ENCODE data around the gene USP25.

The USP25 gene

DNA sequence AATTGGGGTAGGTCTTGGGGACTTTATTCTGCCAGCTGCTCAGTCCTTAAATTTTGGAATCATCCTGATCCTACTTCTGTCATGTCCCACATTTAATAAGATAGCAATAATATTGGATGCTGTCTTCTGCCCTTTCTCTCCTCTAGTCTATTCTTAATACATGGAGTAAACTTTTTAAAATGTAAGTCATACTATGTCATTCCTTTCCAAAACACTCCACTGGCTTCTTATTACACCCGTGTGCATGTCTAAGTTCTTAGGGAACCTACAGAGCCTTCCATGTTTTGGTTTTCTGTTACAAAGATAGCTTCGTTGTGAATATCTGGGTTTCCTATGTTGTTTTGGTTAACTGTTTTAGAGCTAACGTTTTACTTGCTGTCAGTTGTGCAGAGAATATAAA is 35.1 kb downstream of the USP25 start:
- TF ChIP-seq BACH2 (CRISPR knock-in tag; IDR thresholded peaks at IDR 0.05; ENCODE audit: borderline replicate concordance) = no peak
- no peak for TF ChIP-seq ARNTL (CRISPR knock-in tag; IDR thresholded peaks at IDR 0.05; ENCODE audit: borderline replicate concordance, low read depth)
- TF ChIP-seq ZNF70 (CRISPR knock-in tag; IDR thresholded peaks at IDR 0.05) = no peak
- no peak for TF ChIP-seq SNAI2 (CRISPR knock-in tag; IDR thresholded peaks at IDR 0.05)
- TF ChIP-seq PATZ1 (CRISPR knock-in tag; IDR thresholded peaks at IDR 0.05; ENCODE audit: borderline replicate concordance) = no peak
- no peak for TF ChIP-seq ZFP3 (CRISPR knock-in tag; IDR thresholded peaks at IDR 0.05)
- no peak for ATAC-seq

DNA sequence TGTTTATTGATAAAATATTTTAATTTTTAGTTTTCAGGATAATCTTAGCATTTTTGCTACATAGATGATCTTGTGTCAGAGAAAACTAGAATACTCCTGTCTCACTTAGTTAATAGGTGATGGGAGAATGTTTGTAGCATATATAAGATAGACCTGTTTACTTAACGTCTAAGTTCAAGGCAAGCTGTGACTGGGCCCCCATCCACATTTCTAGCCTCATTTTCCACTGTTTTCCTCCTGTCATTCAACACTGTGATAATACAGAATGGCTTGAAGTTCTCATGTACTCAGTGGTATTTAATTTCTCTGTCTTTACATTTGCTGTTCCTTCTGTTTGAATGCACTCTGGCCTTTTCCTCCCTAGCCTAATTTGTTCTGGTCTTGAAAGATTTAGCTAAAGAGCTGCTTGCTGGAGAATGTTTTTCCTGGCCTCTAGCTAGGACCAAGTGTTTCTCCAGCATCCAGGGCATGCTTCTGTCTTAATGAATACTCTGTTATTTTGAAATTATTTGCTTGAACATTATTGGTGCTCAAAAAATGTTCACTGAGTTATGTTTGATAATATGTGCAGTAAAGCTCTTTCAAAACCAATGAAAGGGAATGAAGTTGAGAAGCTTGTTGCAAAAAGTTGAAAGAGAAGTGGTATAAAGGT is 37.3 kb downstream of the USP25 start:
- no peak for TF ChIP-seq RARB (CRISPR knock-in tag; IDR thresholded peaks at IDR 0.05)
- TF ChIP-seq TSHZ2 (CRISPR knock-in tag; IDR thresholded peaks at IDR 0.05) = no peak
- TF ChIP-seq CSDC2 (CRISPR knock-in tag; IDR thresholded peaks at IDR 0.05) = no peak
- no peak for TF ChIP-seq CSRNP3 (CRISPR knock-in tag; IDR thresholded peaks at IDR 0.05)
- TF ChIP-seq TOX (CRISPR knock-in tag; IDR thresholded peaks at IDR 0.05; ENCODE audit: borderline replicate concordance) = no peak
- no peak for ATAC-seq

DNA sequence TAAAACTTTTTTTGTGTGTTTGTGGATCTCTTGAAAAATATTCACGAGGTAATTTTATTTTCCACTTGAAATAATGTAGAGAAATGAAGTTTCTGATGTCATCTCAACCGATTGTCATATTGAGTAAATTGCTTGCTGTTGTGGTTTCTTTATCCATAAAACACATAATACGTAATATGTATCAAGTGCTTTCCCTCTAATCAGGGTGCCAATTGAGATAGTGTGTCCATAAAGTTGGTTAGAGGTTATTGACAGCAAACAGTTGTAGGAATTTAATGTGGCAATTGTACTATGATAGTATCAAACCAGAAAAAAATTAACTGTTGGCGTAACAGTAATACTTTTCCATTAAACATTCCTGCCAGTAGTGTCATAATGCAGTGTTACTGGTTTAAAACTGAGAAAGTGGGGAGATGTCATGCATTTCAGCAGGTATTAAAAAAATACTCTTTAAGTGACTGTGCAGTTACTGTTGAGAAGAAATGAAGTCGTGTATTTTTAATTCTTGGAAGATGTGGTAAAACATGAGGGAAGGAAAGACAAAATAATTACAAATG is 38.3 kb downstream of the USP25 start:
- TF ChIP-seq ZNF70 (CRISPR knock-in tag; IDR thresholded peaks at IDR 0.05) (no peak), GLIS3 (CRISPR knock-in tag; IDR thresholded peaks at IDR 0.05) (no peak), TOX (CRISPR knock-in tag; IDR thresholded peaks at IDR 0.05; ENCODE audit: borderline replicate concordance) (no peak), CSRNP3 (CRISPR knock-in tag; IDR thresholded peaks at IDR 0.05) (no peak), ZFP30 (CRISPR knock-in tag; IDR thresholded peaks at IDR 0.05) (no peak), RARB (CRISPR knock-in tag; IDR thresholded peaks at IDR 0.05) (no peak), OSR1 (CRISPR knock-in tag; IDR thresholded peaks at IDR 0.05) (no peak), ESRRG (CRISPR knock-in tag; IDR thresholded peaks at IDR 0.05) (no peak), SNAI2 (CRISPR knock-in tag; IDR thresholded peaks at IDR 0.05) (no peak), ZNF565 (CRISPR knock-in tag; conservative IDR thresholded peaks at IDR 0.05; ENCODE audit: low read depth) (no peak), ISL1 (CRISPR knock-in tag; IDR thresholded peaks at IDR 0.05) (no peak), CSDC2 (CRISPR knock-in tag; IDR thresholded peaks at IDR 0.05) (no peak), TSHZ2 (CRISPR knock-in tag; IDR thresholded peaks at IDR 0.05) (no peak), ZNF8 (CRISPR knock-in tag; IDR thresholded peaks at IDR 0.05) (no peak), PPARA (CRISPR knock-in tag; IDR thresholded peaks at IDR 0.05; ENCODE audit: borderline replicate concordance) (no peak), TCF4 (CRISPR knock-in tag; IDR thresholded peaks at IDR 0.05; ENCODE audit: borderline replicate concordance) (no peak), ZC3H10 (CRISPR knock-in tag; IDR thresholded peaks at IDR 0.05) (no peak), ARNTL (CRISPR knock-in tag; IDR thresholded peaks at IDR 0.05; ENCODE audit: borderline replicate concordance, low read depth) (no peak)
- TF ChIP-seq, protein P1, sequence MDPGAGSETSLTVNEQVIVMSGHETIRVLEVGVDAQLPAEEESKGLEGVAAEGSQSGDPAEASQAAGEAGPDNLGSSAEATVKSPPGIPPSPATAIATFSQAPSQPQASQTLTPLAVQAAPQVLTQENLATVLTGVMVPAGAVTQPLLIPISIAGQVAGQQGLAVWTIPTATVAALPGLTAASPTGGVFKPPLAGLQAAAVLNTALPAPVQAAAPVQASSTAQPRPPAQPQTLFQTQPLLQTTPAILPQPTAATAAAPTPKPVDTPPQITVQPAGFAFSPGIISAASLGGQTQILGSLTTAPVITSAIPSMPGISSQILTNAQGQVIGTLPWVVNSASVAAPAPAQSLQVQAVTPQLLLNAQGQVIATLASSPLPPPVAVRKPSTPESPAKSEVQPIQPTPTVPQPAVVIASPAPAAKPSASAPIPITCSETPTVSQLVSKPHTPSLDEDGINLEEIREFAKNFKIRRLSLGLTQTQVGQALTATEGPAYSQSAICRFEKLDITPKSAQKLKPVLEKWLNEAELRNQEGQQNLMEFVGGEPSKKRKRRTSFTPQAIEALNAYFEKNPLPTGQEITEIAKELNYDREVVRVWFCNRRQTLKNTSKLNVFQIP (CRISPR knock-in tag; IDR thresholded peaks at IDR 0.05; ENCODE audit: borderline replicate concordance, low read depth) = no peak
- TF ChIP-seq, protein P2, sequence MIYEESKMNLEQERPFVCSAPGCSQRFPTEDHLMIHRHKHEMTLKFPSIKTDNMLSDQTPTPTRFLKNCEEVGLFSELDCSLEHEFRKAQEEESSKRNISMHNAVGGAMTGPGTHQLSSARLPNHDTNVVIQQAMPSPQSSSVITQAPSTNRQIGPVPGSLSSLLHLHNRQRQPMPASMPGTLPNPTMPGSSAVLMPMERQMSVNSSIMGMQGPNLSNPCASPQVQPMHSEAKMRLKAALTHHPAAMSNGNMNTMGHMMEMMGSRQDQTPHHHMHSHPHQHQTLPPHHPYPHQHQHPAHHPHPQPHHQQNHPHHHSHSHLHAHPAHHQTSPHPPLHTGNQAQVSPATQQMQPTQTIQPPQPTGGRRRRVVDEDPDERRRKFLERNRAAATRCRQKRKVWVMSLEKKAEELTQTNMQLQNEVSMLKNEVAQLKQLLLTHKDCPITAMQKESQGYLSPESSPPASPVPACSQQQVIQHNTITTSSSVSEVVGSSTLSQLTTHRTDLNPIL (CRISPR knock-in tag; IDR thresholded peaks at IDR 0.05; ENCODE audit: low read depth) = no peak
- ATAC-seq = no peak
